HuH-7.5 (cell line): ENCODE data around the gene SMIM29.
A peak's percentile ranks its signal among the peaks of the same experiment; 100 is the strongest.

Source experiments
- DNase-seq: peaks from one replicate; pipeline ENCODE4 v3.0.0; 2011; ENCODE audit warnings: low spot score

The SMIM29 gene

DNA sequence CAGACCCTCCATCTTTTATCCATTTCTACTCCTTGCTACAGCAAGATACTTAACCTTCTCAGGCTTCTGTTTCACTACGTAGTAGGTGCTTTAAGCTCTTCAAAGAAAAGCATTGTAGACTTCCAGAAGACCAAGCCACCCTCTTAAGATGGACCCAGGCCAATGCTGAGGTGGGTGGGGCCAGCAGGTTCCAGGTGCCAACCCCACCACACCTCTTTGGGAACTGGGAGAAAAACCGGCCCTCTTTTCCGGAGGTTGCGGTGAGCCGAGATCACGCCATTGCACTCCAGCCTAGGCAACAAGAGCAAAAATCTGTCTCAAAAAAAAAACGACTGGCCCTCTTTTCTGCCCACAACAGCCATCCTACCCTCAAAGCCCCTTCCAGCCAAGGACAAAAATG is 22.7 kb downstream of the SMIM29 start:
- no peak for DNase-seq

DNA sequence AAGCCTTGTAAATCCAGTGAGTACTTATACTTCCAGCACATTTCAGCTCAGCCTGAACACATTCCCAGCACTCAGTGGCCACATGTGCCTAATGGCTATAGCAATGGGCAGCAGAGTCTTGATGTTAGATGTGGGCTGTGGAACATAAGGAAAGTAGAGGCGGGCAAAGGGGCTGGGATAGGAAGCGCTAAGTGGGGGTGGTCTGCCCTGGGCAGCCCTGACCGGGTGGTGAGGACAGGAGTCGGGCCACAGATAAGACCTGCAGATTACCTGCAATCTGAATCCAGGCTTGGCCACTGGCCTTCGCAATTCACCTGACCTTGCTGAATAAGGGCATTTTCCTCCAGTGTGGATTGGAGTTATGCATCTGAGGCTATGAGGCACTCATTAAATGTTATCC is 23.3 kb downstream of the SMIM29 start:
- DNase-seq, result no peak

DNA sequence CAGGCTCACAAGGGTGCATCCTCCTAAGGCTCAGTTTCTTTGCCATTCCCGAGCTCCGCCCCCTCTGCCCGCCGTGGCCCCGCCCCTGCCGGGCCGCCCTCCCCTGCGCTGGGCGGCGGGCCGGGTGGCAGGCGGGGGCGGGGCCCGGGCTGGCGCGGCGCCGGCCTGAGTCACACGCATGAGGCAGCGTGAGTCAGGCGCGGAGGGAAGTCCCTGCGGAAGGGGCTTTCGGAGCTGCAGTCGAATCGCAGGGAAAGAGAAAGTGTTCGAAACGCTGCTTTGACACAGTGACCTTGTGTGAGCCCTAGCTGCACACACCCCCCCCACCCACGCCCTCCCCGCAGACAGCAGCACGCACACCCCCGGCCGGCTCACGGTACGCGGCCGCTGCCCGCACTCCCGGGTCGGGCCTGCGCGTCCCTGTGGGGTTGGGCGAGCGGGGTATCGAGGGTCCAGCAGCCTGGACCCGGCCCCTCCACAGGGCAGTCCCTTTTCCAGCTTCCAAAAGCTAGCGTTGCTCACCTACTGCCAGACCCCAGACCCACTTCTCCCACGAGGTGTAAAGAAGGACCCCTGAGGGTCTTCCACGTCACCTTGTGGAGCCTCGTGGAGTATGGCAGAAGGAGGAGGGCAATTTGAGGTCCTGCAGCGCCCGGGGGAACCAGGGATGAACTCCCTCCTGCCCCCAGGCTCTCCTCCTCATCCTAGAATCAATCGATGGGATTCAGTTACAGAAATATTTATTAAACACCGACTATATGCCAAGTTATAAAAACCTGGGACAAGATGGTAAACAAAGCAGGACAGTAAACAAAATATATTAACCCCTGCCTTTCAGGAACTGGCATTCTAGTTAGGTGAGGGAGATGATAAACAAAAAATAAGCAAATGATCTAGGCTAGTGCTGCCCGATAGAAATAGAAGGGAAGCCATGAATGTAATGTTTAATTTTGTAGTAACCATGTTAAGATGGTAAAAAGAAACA is 24.6 kb downstream of the SMIM29 start:
- DNase-seq, result peak; percentile 82

DNA sequence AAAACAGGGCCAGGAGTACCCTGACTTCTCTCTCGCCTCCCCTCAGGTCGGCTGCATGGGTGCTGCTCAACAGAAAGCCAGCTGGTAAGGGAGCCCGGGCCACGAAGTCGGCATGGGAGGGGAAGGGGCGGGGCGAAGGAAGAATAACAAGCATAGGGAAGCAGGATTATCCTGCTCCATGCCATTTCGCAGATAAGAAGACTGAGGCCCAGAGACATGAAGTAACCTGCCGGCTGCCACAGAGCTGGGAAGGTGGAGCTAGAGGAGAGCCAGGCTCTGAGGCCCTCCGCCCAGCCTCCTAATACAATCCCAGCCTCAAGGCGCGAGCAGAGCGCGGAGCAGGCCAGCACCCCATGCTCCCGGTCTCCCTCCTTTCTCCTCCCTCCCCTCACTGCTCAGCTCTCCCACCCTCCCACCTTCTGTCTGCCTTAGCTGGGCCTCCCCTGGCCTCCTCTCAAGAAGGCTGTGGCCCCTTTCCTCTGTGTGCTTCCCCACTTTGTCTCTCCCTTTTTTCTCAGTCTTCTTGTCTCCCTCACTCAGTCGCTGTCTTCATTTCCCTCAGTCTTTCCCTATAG is 25.3 kb downstream of the SMIM29 start:
- DNase-seq, result no peak

DNA sequence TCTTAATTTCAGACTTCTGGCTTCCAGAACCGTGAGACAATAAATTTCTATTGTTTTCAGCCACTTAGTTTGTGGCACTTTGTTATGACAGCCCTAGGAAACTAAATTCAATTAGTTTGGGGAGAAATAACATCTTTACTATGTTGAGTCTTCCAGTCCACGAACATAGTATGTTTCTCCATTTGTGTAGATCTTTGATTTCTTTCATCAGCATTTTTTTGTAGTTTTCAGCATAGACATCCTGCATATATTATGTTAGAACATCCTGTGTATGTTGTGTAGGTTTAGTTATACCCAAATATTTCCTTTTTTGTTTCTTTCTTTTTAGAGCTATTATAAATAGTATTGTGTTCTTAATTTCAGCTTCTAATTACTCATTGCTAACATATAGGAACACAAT is 30.1 kb downstream of the SMIM29 start:
- no peak for DNase-seq

DNA sequence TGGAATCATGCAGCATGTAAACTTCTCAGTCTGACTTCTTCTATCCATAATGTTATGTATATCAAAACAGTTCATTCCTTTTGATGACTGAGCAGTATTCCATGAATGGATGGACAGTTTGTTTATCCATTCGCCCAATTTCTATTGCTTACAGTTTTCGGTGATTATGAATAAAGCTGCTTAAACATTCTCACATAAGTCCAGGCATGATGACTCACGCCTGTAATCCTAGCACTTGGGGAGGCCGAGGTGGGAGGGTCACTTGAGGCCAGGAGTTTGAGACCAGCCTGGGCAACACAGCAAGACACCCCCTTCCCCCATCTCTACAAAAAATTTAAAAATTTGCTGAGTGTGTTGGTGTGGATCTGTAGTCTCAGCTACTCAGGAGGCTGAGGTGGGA is 35.0 kb downstream of the SMIM29 start:
- no peak for DNase-seq

DNA sequence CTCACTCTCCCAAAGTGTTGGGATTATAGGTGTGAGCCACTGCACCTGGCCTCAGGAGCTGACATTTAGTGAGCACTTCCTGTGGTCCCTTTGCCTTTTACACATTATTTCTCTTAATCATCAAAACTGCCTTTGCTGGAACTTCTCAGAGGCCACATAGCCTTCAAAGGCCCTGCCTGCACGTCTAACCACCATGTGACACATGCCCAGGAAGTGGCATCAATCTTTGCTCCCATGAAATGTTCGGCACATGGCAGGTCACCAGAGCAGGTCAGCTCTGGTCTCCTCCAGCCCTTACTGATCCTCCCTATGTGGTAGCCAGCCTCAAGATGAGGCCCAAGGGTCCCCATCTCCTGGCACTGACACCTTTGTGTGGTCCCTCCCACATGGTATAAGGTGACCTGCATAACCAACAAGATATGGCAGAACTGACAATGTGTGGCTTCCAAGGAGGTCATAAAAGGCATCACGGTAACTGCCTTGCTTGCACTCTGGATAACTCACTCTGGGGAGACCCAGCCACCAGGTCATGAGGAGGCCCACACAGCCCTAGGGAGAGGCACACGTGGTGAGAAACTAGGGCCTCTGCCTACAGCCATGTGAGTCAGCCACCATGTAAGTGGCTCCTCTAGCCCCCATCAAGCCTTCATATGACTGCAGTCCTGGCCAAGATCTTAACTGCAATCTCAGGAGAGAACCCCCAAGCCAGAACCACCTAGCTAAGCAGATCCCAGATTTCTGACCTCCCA is 40.9 kb downstream of the SMIM29 start:
- no peak for DNase-seq

DNA sequence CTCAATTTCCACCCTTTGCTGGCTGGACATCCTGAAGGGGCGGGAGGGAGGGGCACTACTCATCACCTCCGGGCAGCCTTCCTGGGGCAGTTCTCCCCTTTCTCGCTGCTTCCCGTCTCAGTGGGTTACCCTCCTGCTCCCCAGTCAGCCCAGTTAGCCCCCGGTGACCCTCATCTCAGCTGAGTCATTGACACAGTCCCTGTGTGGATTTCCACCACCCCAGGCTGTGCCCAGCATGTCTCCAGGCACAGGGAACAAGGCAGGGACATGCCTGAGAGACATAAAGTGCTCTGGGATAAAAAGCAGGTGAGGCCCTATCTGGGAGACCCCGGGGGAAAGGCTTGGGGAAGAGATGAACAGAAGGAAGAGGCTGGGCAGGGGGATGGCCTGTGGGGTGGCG is 42.1 kb downstream of the SMIM29 start:
- DNase-seq, result no peak

DNA sequence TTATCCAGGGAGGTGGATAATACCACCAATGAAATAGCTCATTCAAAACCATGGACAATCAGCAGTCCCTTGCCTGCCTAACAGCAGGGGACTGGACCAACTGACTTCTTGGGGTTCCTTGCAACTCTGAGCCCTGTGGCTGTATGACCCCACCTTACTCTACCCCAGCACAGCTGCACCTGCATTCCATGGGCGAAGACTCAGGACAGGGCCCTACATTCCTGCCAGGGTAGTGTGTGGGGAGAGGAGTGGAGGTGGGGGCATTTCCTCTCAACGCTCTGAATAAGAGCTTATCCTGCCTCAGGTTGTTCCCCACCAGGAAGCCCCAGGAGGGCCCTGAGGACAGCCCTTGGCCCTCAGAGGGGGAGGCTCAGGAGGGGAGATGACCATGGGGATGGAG is 42.9 kb downstream of the SMIM29 start:
- no peak for DNase-seq

DNA sequence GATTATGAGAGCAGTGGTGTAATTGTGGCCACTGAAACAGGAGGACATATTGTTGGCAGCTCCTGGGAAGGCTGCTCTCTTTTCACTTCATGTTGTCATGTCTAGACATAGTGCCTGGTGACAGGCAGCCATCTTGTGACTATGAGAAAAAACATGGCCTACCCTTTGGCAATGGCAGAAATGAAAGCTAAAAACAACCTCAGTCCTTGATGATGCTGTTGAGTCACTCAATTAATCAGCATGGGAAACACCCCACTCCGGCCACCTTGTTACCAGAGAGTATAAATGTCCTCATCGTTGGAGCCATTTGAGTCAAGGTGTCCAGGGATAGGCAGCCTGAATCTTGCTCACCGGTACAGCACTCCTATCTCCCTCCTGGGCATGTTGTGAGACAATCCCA is 43.3 kb downstream of the SMIM29 start:
- DNase-seq, result no peak

DNA sequence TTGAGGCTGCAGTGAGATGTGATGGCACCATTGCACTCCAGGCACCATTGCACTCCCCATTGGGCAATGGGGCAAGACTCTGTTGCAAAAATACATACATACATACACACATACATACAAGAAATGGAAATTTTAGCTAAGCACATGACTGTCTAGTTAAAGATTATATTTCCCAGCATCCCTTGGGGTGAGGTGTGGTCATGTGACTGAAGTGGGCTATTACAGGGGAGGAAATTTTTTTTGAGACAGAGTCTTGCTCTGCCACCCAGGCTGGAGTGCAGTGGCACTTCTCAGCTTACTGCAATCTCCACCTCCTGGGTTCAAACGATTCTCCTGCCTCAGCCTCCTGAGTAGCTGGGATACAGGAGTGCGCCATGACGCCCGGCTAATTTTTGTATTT is 44.1 kb downstream of the SMIM29 start:
- no peak for DNase-seq

DNA sequence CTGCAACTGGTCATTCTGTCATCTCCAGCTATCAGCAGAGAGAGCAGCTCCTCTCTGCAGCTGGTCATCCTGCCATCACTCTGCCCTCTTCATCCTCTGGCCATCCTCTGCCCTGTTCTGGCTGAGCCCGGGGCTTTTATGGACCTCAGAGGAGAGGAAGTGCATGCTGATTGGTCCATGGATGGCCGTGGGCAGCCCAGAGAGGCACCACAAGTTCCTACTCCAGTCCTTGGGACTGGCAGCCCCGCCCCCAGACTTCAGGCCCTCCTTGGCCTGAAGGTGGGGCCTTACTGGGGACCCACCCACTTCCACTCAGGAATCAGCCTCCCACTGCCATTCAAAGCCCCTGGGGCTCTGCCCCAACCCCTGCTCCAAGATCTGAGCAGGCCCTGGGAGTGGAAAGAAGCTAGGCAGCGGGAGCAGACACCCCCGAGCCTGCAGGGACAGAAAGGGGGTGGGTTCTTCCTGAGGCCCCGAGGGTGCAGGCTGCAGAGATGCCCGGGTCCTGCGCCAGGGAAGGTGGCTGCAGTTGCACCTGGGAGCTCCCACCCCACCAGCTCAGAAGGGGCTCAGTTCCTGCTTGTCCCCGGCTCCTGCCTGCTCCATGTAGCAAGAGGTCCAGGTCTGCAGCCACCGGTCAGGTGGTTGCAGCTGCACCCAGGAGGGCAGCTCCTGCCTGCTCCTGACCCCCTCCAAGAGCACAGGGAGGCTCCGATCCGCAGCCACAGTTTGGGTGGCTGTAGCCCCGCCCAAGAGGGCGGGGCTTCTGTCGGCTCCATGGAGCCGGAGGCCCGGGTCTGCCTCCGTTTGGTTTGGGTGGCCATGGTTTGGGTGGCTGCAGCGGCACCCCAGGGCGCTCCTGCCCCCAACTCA is 46.2 kb downstream of the SMIM29 start:
- DNase-seq, result no peak

DNA sequence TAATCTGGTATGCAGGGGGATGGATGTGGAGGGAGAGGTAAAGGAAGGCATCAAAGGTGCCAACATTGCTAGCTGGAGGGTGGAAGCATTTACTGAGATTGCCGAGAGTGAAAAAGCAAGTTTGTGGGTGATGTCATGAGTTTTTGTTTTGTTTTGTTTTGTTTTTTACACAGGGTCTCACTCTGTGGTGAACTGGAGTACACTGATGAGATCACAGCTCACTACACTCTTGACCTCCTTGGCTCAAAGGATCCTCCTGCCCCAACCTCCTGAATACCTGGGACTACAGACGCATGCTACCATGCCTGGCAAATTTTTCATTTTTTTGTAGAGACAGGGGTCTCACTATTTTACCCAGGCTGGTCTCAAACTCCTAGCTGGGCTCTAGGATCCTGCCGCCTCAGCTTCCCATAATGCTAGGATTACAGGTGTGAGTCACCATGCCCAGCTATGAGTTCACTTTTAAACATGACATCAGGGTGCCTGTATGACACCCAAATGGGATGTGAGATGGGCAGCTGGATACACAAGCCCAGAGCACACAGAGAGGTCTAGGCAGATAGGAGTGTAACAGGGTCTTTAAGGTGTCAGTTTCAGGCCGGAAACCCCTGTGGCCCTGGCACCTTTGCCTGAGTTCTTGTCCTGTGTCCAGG is 47.2 kb downstream of the SMIM29 start:
- DNase-seq, result no peak

DNA sequence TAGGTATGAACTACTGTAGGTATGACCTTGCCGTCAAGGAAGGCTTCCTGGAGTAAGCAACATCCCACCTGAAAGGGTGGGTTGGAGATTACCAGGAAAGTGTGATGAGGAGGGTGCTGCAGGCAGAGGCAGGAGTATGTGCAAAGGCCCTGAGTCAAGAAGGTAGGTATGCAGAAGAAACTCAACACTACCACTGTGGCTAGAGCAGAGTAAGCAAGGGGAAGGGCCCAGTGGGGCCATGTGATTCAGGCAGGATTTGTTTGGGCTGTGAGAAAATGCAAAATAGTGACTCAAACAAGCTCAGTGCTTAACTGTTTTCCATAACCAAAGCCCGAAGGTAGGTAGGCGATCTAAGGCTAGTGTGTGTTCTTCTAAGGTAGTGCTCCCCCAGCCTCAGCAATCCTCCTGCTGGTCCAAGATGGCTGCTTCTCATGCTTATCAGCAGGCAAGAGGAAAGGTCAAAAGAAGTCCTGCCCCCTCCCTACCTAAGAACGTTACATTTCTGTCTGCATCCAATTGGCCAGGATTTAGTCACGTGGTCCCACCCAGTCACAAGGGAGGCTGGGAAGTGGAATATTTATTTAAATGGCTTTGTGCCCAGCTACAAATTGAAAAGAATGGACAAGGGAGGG is 48.4 kb downstream of the SMIM29 start:
- DNase-seq, result no peak

DNA sequence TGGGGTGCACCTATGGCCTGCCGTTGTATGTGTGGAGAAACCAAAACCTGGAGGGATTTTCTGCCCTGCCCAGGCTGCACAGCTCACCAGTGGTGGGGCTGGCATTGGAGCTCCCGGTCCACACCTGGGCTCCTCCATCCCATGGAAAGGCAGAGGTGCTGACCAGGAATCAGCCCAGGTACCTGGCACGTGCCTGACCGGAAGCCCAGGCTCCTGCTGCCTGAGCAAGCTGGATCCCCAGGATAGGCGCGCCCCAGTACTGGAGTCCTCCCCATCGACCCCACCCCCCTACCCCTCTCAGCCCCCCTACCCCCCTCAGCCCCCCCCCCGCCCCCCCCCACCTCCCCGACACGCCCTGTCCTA is 52.0 kb downstream of the SMIM29 start:
- no peak for DNase-seq
